ENCODE measurements around the gene VASH1. TPM values are rescaled to one million over a fixed set of nuclear protein-coding genes. Genes with fewer than 3 reads are reported as not detected.

VASH1 gene
- total RNA-seq, 2 donors from 2014 or later: 1.8 to 6.5 TPM

DNA sequence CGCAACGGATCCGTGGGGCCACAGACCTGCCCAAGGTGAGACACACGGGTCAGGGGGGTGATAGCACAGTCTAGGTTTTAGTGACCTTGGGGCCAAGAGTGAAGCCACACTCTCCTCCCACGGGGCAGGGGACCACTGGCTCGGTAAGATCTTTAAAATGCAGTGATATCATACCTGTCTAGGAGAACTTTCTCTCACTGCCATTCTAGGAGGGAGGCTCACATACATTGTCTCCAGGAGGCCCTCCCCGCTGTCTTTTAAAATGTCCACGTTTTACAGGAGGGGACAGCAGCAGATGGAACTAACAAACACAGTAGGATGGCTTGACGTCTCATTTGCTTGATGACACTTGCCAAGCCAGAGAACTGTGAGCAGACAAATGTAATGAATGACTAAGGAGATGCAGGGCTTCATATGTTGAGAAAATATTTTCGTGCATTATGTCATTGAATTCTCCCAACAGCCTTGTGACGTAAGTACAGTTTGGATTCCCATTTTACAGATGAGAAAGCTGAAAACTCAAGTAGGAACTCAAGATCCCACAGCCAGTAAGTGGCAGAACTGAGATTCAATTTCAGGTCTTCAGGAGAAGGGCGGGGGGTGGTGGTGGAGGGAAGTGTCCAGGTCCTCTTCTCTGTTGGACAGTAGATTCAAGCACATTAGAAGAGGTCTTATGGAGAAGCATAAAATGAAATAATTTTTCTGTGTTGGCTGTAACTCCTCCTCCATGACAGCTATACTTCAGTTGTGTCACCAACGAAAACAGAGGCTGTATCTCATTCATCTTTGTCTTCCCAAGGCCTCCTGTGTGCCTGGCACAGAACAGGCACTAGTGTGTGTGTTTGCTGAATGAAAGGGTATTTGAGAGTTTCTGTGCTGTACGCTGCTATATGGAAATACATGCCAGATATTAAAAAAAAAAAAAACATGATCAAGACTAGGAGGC lies 2.1 kb downstream of the VASH1 start:
- DNase-seq (ENCODE audit: low spot score in 2 of 2): no peak
- no peaks in the 10 kb centered on the region for H3K9me3 Mint-ChIP-seq
- peaks cover 6% of the 10 kb centered on the region in 2 donors for H3K36me3 Mint-ChIP-seq

DNA sequence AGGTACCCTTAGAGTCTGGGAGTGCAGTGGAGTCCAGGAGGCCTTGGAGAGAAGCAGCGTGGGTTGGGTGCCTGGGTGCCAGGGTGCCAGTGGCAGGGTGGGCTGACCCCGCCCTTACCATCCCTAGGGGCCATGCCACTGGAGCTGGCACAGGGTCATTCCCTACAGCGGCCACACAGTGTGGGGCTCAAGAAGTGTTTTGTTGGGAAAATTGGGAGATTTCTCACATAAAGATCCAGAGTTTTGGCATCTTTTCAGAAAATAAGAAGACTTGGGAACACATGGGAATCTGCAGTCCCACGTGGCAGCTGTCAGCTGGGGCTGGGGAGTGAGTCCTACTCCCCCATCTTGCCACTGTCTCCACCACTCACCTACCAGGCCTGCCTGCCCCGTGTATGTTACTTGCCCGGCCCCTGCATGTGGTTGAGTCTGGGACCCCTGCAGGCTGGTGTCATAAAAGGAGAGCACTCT lies 4.2 kb downstream of the VASH1 start:
- Mint-ChIP-seq H3K9me3 (no peaks in the 10 kb centered on the region), H3K36me3 (peaks cover 6% of the 10 kb centered on the region in 2 donors), H3K27ac (no peak overlapping the region)
- ATAC-seq: no peak
- no peak for DNase-seq (ENCODE audit: low spot score in 2 of 2)

More for the DNA sequence above, 2.1 kb downstream of the VASH1 start:
- H3K27ac Mint-ChIP-seq: no peak overlapping the region
- ATAC-seq: no peak

DNA sequence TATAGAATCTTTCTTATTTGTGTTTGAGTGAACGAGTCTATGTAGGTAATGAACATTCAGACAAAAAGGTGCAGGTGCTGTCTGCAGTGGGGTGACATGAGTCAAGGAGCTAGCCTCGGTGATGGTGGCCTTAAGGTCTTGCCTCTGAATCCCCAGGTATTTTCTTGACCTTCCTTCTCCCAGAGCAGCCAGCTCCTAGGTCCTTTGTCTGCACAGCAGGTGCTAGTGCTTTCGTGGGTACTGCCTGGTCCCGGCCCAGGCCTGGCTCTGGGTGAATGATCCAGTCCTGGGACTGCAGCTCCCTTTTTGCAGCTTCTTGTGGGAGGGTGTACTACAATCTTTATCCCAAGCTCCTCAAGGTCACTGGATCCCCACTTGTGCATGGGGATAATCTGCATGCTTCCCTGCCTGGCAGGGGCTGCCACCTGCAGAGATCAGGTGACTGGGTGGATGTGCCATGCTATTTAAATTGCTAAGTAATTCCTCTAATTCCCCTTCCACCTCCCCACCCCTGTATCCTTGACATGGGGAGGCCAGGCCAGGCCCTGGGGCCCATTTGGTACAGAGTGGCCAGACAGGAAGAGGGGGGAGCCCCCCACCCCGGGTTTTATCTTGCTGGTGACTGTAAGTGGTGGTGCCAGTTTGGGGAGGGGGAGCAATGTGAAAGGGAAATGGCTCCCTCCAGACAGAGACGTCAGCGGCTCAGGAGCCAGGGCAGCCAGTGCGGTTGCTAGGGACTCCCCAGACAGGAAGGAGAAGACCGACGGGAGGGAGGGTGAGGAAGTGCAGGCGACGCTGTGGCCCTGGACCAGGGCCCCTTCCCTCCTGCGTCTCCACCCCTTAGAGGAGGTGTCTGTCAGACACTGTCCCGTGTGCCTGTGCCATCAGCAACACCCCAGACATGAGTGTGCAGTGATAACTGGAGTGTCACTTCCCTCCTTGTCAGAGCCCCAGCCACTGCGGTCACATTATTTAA lies 6.7 kb downstream of the VASH1 start:
- H3K36me3 Mint-ChIP-seq: no peaks in the 10 kb centered on the region
- peak overlapping the region; percentile 77 to 80 for H3K27ac Mint-ChIP-seq
- DNase-seq (ENCODE audit: low spot score in 2 of 2) (peak; percentile 54 to 78), ATAC-seq (peak; percentile 98 to 99)
- H3K9me3 Mint-ChIP-seq: no peaks in the 10 kb centered on the region

DNA sequence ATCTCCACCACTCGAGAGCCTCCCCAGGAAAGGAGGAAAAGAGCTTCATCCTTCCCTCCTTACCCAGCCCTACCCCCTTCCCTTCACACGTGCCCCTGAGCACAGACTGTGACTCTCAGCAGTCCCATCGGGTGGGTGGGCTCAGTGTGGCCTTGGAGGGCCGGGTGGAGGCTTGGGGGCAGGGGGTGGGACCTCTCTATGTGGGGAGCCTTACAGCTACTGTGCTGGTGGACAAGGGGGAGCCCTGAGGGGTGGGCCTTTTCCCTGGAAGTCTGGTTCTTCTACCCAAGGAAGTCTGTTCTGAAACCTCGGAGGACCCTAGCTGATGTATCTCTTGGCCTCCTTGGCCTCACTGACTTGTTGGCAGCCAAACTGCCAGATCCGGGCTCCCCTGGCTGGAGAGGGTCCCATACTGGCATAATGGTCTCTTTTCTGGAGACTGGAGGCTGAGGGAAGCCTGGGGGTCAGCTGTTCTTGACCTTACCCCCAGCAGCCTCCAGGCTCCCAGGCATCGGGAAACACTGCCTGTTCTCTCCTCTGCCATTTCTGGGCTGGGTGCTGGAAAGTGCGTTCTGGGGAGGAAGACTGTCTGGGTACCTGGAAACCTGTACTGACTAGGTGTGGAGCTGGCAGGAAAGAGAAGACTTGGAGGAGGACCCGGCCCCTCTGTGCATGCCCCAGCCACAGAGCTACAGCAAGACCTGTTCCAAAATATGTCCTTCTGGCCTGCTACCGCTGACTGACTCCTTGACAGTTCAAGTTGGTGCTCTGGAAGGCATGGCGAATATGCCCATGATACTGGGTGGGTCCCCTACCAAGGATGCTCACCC lies 7.6 kb downstream of the VASH1 start:
- Mint-ChIP-seq H3K27ac (peak overlapping the region; percentile 77 to 80), H3K9me3 (no peaks in the 10 kb centered on the region), H3K36me3 (no peaks in the 10 kb centered on the region)
- DNase-seq (ENCODE audit: low spot score in 2 of 2): no peak
- ATAC-seq: no peak

DNA sequence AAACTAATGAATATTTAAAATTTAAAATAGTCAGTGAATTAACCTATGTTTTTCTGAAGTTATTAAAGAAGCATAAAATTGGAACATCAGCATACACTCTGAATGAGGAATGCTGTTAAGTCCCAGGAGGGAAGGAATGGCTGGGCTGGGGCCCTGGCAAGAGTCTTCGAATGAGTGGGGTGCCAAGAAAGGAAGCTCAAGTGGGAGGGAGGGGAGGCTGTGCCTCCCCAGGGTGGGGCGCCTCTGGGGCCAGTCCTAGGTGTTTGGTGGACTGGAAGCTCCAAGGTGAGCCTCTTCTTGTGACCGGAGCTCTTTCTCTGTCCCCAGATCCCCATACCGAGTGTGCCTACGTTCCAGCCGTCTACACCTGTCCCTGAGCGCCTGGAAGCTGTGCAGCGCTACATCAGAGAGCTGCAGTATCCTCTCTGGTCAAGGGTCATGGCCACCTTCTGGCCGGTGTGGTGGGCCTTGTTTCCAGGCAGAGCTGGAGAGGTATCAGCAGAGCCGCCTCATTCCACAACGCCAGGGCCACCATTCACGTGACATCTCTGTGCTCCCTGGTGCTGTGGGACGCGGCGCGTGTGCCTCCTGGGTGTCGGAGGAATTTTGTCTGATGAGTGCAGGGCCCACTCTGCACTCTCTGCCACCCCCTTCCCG lies 8.5 kb downstream of the VASH1 start:
- DNase-seq (ENCODE audit: low spot score in 2 of 2) (no peak), ATAC-seq (no peak)
- no peaks in the 10 kb centered on the region for H3K9me3 Mint-ChIP-seq
- no peaks in the 10 kb centered on the region for H3K36me3 Mint-ChIP-seq
- peak overlapping the region in 1 of 2 donors; percentile 82 for H3K27ac Mint-ChIP-seq

DNA sequence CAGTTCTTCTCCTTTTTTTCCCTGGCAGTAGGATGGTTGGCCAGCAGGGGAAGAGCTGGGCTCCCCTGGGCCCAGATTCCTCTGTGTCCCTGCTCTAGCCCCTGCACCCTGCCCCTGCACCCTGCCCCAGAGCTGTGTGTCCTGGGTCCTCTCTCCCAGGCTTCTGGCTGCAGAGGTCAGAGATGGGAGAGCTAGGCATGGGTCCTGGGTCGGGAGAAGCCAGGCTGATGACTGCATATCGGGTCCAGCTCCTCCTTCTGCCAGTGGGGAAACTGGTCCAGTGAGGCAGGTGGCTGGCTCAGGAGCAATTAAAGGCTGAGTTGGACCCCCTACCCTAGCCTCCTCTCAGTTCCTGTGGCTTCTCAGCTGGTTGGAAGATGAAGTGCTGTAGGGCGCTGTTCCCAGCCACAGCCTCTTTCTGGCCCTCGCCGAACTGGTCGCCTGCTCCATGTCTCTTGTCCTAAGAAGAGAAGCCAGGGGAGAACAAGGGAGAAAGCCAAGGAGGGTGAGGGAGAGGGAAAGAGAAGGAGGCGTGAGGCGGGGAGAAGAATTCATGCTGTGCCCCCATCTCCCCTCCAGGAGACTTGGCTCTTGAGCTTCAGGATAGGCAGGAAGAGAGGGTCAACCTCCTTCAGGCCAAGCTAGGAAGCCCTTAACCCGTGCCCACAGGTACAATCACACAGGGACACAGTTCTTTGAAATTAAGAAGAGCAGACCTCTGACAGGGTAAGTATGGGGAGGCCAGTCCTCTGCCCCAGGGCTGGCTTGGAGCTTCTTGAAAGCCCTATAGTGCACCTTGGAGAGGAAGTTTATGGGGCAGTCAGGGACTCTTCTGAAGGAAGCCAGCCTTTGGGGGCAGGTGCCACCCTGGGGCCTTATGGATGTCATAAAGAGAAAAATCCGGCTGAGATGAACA lies 9.5 kb downstream of the VASH1 start:
- no peak overlapping the region for H3K27ac Mint-ChIP-seq
- DNase-seq (ENCODE audit: low spot score in 2 of 2) (no peak), ATAC-seq (no peak)
- no peaks in the 10 kb centered on the region for H3K9me3 Mint-ChIP-seq
- H3K36me3 Mint-ChIP-seq: no peaks in the 10 kb centered on the region

DNA sequence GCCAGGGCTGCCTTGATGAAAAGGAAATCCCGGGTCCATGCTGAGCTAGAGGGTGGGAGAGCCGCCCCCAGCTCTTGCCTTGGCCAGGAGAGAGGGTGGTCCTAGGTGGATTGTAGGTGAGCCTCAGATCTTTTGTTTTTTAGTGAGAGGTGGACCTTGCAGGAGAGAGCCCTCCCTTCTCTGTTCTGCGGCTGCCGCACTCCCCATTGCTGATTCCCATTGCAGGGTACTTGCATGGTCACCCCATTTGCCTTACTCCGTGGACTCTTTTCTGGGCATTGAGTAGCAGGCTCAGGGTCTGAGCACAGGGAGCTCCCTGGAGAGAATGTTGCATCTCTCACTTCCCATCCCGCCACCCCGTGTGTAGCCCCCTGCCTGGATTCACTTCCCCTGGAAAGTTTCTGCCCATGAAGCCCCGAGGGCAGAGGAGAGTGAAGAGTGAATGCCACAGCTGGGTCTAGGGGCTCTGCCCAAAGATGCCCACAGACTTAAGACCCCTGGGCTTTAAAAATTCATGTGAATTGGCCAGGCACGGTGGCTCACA lies 10.2 kb downstream of the VASH1 start:
- DNase-seq (ENCODE audit: low spot score in 2 of 2): no peak
- no peak for ATAC-seq
- no peaks in the 10 kb centered on the region for H3K36me3 Mint-ChIP-seq
- H3K9me3 Mint-ChIP-seq: no peaks in the 10 kb centered on the region
- no peak overlapping the region for H3K27ac Mint-ChIP-seq

DNA sequence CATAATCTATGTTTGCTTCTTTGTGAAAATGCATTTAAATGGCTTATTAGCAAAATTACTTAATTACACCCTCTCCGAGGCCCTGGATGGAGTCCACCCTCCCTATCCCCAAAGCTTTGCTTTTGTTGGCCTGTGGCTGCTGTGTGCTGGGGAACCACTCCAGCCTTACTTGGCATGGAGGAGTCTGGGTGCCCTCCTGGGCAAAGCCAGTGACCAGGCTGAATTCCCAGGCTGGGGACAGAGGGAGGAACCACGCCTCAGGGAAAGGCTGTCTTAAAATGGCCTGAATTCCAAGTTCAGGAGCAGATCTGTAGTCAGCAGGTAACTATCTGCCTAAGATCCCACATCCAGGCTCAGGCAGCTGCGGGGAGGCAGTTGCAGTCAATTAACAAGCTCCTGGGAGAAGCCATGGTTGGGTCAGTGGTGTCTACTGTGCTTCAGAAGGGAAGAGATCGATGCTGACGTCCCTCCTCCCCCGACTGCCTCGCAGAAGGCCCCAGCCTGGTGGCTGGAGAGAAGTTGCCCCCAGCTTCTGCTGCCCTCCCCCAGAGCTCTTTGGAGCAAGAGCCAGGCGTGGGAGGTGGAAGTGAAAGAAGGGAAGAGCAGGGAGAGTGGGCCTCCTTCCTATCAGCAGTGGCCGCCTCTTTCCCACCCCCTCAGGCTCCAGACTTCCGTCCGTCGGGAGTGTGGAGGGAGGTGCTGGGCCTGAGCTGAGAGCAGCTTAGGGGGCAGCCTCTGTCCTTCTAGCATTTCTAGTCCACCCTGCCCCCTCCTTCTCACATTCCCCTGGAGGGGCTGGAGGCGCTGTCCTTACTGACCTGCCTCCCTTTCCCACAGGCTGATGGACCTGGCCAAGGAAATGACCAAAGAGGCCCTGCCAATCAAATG lies 11.3 kb downstream of the VASH1 start:
- ATAC-seq: no peak
- Mint-ChIP-seq H3K27ac (no peak overlapping the region), H3K36me3 (no peaks in the 10 kb centered on the region), H3K9me3 (no peaks in the 10 kb centered on the region)
- no peak for DNase-seq (ENCODE audit: low spot score in 2 of 2)

DNA sequence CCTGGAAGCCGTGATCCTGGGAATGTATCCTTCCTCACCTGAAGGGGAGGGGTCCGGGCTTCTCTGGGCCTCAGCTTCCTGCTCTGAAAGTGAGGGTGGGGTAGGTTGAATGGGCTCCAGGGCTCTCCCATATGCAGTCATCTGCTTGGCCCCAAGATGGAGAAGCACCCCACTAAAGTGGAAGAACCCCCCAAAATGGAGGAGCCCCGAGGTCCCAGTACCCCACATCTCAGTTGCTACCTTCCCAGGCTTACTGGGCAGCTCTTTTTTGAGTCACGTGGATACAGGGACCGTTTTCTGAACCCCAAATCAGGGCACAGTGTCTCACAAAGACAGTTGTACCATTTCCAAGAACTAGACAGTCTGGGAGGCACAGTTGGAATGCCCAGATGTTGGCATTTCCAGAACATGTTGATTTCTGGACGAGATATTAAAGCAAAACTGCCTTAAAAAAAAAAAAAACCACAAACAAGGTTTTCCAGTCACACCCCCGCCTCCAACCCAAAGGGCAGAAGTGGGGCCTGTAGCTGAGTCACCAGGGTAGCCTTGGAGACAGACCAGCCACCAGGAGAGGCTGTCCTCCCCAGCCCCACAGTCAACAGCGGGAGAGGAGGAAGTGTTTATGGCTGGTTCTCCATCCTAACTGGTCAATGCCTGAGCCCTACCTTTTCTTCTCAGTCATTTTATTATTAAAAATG lies 12.1 kb downstream of the VASH1 start:
- peak overlapping the region; percentile 14 to 55 for H3K27ac Mint-ChIP-seq
- no peaks in the 10 kb centered on the region for H3K36me3 Mint-ChIP-seq

DNA sequence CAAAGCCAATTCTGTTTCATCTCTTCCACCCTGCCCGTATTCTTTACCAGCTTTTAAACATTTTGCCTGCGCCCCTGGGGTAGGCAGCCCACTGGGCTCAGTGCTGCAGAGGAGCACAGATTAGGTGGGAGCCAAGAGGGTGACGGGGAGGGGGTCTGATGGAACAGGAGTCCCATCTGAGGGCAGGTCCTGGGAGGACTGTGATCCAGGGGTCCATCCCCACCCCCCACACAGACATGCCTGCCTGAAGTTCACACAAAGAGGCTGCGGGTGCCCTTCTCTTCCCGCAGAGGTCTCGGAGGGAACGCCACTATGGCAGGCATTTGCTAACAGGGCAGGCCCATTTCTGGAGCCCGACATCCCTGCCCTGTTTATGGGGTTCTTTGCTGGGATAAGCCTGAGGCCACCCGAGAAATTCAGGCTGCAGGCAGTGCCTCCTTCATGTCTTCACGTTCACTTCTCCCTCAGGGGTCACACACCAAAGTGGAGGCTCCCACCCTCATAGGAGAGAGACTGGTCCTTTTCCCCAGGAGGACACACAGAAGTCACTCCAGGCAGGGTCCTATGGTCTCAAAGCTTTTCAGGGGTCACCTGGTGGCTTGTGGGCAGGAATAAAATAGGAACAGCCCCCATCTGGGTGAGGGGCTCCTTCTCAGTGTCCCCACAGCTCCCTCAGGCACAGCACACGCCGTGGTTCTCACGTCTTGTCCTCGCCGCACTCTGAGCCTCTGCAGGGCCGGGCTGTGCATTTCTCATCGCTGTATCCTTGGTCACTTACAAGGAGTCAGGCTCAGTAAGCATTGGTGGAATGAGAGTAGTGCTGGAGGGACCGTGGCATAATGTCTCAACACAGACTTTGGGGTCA lies 12.9 kb downstream of the VASH1 start:
- peak in 1 of 2 donors; percentile 9 for ATAC-seq
- peak overlapping the region in 1 of 2 donors; percentile 14 for H3K27ac Mint-ChIP-seq
- DNase-seq (ENCODE audit: low spot score in 2 of 2): no peak
- H3K9me3 Mint-ChIP-seq: no peaks in the 10 kb centered on the region
- no peaks in the 10 kb centered on the region for H3K36me3 Mint-ChIP-seq

More for the DNA sequence above, 12.1 kb downstream of the VASH1 start:
- DNase-seq (ENCODE audit: low spot score in 2 of 2) (no peak), ATAC-seq (peak; percentile 62 to 78)
- no peaks in the 10 kb centered on the region for H3K9me3 Mint-ChIP-seq

DNA sequence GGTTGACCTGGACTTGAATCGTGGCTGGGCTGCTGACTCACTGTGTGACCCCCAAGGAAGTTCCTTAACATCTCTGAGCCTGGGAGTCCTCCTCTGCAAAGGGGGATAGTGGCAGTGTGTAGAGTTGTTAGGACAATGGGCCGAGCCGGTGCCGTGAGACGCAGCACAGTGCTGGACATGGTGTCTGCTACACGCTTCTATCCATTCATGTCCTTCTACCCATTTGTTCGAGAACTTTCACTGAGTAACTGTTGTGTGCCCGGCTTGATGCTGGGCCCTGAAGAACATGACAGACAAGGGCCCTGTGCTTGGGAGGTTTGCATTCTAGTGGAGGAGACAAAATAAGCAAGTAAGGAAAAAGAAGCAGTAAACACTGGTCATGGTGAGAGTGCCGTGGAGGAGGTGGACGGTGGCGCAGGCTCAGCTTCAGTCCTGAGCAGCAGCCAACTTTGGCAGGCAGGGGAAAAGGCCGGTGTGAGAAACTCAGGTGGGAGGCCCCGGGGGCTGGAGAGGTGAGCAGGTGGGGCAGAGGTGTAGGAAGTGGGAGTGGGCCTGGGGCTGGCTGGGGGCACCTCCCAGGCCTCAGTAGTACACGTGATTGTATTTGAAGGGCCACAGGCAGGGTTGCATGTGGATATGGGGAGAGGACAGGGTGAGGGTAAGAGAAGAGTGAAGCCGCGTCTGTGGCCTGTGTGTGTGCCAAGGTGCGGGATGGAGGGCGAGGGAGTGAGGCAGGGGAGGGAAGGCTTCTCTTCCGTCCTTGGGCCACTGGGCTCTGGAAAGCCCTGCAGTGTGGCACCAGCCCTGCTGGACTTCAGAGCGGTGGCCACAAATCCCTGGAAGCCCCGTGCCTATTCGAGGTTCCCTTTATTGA lies 13.8 kb downstream of the VASH1 start:
- Mint-ChIP-seq H3K36me3 (no peaks in the 10 kb centered on the region), H3K27ac (peak overlapping the region in 1 of 2 donors; percentile 14), H3K9me3 (no peaks in the 10 kb centered on the region)
- ATAC-seq (no peak), DNase-seq (ENCODE audit: low spot score in 2 of 2) (no peak)
